Breast epithelium (tissue), 3 donors: ENCODE measurements around the gene LSM12.

ENCODE experiments used
- CTCF ChIP-seq, 3 donors: fragments of 450-650 bp; IDR thresholded peaks; one replicate each; pipeline ENCODE4 v1.5.1; 2016 to 2017; ENCODE audit warnings: antibody characterized with exemption in 3 of 3, mild to moderate bottlenecking in 3 of 3, moderate library complexity in 3 of 3
- POLR2A ChIP-seq: fragments of 450-650 bp; IDR thresholded peaks from one replicate; pipeline ENCODE4 v1.6.1; 2016; ENCODE audit warnings: antibody characterized with exemption, mild to moderate bottlenecking, moderate library complexity
- POLR2AphosphoS5 ChIP-seq, 3 donors: sonication (generic); formaldehyde crosslinking; IDR thresholded peaks; one replicate each; pipeline ENCODE4 v1.6.1; 2017; ENCODE audit warnings: antibody characterized with exemption in 3 of 3

GRCh38 chr17:44012391-44012790, 54.1 kb downstream of the LSM12 start:
- TF ChIP-seq CTCF (IDR thresholded peaks at IDR 0.05): no peak
- no peak for TF ChIP-seq POLR2A
- no peak for TF ChIP-seq POLR2AphosphoS5 (IDR thresholded peaks at IDR 0.05)
